SK-N-SH treated with all-trans-retinoic acid at 6 μM for 48 hours (cell line): ENCODE results near the gene EOMES.

ENCODE experiments used
- CREB5 ChIP-seq: fragments of 250-450 bp; sonication (Bioruptor Pico); IDR thresholded peaks from 2 replicates; pipeline ENCODE4 v1.5.1; 2020; ENCODE audit warnings: low read depth, mild to moderate bottlenecking, moderate library complexity
- TOX ChIP-seq: fragments of 250-450 bp; sonication (Bioruptor Pico); IDR thresholded peaks from 2 replicates; pipeline ENCODE4 v1.8.0; 2021; ENCODE audit warnings: mild to moderate bottlenecking, moderate library complexity, borderline replicate concordance

- TF ChIP-seq CREB5: no peak
- no peak for TF ChIP-seq TOX (CRISPR knock-in tag)
Measured at GRCh38 chr3:27666708-27667107, 55.4 kb downstream of the EOMES start.
